Measurements from ENCODE around the gene RALGAPB. TPM values are rescaled to one million over a fixed set of nuclear protein-coding genes. Genes with fewer than 3 reads are reported as not detected.
"Not testable (repeated sequence)": the region's sequence is repeated elsewhere in the genome, so short reads cannot be mapped to it uniquely, and the experiment has no call there.

The RALGAPB gene
- total RNA-seq, 1 donor from 2014 or later: 48.4 TPM

DNA sequence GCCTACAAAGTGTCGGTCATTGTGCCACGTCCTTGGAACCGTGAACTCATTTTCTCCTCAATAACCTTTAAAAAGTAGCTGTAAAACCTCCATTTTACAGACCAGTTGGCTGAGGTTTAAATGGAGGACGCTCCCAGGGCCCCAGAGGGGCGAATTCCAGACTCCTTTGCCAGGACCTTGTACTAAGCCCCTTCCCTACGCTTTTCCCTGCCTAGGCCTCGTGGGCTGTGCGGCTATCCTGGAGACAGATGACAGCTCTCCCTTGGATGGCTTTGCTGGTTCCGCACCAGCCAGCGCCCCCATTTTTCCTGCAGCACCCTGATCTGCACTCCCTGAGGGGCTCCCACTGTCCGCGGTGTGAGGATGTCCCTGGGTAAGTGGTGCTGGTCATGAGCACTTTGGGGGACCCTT, 25.4 kb upstream of the RALGAPB start:
- no peak for DNase-seq

DNA sequence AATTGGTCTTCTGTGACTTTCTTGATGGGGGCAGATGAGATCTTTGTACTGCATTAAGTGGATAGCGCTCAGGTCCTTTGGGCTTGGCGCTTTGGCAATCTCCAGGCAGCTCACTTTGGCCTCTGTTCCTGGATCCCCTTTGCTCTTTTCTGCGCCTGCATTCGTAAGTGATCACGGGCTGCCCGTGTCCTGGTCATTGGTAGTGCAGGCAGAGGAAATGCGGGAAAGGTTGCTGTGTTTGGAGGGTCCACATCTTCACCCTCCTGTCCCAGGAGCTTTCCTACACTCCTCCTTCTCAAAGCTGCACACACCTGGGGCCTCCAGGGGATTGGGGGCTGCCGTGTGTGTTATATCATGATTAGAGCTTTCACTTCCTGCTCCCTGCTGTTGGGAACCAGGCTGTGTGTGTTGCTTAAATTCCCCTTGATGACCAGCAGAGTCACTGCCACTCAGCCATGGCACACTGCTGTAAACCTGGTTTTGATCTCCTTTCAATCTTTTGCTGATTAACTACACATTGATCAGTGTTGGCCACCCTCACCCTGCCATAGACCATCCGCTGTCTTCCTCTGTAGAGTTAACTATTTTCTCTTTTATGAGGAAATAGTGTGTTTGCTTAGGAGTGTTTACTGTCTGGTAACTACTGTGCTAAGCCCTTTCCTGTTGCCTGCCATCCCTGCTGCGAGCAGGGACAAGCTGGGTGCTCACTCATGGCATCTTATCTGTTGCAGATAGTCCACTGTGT, 24.5 kb upstream of the RALGAPB start:
- no peak for DNase-seq

DNA sequence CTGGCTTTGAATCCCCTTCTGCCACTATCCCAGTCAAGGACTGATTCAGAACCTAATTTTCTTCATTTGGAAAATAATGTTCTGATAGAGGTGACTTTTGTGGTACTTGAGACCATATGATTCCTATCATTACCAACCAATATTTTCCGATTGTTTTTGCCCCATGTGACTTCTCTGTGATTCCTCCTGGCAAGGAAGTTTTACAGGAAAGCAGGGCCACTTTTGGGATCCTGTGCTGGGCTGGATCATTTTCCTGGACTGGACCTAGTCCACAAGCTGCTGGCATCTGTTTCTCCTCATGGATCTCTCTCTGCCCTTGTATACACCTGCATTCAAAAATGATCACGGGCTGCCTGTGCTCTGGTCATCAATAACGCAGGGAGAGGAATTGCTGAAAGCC, 23.6 kb upstream of the RALGAPB start:
- DNase-seq: no peak

DNA sequence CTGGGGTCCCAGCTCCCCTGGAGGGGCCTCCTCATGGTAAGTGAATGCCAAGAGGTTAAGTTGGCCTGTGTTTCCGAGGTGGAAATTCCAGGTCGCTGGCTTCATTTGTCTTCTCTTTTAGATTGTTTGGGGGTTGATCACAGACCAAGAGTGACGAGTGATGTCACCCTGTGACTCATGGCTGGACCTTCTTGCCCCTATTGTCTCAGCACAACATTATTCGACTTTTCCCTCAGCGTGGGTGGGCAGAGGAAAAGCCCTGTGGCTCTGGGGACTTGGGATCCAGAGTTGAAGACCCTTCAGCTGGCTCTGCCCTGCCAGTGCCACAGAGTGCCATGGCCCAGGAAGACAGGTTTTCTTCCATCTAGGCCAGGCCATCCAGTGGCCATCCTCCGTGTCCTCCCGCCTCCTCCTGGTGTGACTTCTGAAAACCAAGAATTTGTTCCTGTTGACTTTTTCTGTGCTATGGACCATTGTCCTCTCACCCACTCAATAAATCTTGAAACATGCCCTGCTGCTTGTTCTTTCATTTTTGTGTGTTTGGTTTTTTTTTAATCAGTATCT, 22.1 kb upstream of the RALGAPB start:
- DNase-seq: no peak

DNA sequence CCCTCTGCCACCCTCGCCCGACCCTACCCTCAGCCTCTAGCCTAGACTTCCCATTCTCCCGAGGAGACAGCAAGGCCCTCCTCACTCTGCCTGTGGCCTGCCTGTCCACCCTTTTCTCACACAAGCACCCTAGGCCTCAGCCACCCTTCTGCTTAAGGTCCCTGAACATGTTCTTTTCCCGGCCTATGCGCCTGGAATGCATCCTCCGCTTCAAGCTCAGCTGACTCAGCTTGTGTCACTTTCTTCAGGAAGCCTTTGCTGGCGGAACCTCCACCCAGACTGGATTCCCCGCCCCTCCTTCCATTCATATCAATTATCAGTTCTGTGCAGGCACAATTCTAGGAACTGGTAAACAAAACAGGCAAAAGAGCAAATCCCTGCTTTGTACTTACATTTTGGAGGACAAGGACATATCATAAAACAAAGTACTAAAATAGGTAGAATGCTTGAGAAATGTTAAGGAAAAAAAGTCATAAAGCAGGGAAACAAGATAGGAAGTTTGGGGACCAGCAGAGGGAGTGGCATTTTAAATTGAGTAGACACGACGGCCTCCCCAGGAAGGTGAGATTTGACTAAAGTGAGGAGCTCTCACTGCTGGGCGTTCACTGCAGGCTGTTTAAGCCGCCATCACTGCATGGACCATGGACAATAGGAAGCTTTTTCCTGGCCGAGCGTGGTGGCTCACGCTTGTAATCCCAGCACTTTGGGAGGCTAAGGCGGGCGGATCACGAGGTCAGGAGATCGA, 19.6 kb upstream of the RALGAPB start:
- DNase-seq: no peak

DNA sequence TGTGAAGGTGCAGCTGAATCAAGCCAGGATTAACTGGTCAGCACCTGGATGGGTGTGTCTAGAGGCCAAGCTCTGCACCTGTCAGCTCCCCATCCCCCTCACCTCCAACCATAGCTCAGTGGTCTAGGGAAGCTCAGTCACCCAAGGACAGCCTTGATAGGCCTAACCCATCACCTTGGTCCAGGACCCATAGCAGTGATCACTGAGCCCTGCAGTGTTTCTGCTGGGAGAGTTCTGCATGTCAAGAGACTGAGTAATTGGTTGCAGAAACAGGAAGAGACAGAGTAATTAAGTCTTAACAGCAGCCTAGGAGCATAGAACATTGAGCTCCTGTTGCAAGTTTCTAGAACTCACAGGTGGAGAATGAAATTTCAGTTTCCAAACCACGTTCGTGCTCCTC, 18.7 kb upstream of the RALGAPB start:
- DNase-seq: no peak

DNA sequence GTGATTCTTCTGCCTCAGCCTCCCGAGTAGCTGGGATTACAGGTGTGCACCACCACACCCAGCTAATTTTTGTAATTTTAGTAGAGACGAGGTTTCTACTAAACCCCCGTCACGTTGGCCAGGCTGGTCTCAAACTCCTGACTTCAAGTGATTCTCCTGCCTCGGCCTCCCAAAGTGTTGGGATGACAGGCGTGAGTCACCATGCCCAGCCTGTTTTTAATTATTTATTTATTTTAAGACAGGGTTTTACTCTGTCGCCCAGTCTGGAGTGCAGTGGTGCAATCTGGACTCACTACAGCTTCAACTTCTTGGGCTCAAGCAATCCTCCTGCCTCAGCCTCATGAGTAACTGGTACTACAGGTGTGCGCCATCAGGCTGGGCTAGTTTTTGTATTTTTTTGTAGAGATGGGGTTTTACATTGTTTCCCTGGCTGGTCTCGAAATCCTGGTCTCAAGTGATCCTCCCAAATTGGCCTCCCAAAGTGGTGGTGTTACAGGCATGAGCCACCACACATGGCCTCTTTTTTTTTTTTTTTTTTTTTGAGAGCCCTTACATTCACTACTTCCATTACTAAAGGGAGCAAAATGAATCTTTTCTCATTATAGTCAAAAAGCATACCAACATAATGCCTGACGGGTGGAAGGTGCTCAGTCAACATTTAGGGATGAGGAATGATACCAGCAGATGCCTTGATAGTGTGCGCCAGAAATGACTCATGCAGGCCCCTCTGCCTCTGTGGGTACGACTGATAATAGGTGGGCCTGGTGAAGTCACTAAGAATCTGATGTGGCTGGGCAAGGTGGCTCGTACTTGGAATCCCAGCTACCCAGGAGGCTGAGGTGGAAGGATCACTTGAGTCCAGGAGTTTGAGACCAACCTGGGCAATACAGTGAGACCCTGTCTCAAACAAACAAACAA, 17.8 kb upstream of the RALGAPB start:
- DNase-seq: no peak

DNA sequence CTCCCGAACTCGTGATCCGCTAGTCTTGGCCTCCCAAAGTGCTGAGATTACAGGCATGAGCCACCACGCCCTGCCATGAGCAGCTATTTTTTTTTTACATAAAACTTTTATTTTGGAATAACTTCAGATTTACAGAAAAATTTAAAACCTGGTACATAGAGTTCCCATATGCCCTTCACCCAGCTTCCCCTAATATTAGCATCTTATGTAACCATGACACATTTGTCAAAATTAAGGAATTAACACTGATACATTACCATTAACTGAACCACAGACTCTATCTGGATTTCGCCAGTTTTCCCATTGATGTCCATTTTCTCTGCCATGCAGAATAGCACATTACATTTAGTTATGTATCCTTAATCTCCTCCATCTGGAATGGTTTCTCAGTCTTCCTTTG, 14.3 kb upstream of the RALGAPB start:
- no peak for DNase-seq

DNA sequence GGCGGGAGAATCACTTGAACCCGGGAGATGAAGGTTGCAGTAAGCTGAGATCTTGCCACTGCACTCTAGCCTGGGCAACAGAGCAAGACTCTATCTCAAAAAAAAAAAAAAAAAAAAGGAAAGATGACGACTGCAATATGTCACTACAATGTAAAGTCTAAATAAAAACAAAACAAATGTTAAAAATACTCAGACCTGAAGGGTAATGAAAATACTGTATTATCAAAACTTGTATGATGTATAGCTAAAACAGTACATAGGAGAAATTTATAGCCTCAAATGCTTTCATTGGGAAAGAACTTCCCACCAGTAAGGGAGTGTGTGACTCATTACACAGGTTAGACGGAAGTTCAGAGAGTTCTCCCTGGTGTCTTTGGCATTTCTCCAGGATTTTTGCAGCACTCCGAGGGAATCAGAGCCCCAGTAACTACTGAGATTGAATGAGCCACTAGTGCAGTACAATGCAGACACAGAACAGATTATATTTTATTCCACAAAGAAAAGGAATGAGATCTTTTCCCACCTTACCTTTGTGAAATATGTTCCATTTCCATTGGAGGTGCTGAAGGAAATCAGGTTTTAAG, 12.5 kb upstream of the RALGAPB start:
- DNase-seq: no peak

DNA sequence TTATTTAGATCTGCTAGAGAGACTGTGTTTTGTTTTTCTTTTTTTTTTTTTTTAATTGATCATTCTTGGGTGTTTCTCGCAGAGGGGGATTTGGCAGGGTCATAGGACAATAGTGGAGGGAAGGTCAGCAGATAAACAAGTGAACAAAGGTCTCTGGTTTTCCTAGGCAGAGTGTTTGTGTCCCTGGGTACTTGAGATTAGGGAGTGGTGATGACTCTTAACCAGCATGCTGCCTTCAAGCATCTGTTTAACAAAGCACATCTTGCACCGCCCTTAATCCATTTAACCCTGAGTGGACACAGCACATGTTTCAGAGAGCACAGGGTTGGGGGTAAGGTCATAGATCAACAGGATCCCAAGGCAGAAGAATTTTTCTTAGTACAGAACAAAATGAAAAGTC, 12.0 kb upstream of the RALGAPB start:
- DNase-seq: not testable (repeated sequence)

DNA sequence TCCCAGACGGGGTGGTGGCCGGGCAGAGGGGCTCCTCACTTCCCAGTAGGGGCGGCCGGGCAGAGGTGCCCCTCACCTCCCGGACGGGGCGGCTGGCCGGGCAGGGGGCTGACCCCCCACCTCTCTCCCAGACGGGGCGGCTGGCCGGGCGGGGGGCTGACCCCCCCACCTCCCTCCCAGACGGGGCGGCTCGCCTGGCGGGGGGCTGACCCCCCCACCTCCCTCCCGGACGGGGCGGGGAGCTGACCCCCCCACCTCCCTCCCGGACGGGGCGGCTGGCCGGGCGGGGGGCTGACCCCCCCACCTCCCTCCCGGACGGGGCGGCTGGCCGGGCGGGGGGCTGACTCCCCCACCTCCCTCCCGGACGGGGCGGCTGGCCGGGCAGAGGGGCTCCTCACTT, 11.5 kb upstream of the RALGAPB start:
- not testable (repeated sequence) for DNase-seq

DNA sequence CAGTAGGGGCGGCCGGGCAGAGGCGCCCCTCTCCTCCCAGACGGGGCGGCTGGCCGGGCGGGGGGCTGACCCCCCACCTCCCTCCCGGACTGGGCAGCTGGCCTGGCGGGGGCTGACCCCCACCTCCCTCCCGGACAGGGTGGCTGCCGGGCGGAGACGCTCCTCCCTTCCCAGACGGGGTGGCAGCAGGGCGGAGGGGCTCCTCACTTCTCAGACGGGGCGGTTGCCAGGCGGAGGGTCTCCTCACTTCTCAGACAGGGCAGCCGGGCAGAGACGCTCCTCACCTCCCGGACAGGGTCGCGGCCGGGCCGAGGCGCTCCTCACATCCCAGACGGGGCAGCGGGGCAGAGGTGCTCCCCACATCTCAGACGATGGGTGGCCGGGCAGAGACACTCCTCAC, 11.1 kb upstream of the RALGAPB start:
- DNase-seq: not testable (repeated sequence)

DNA sequence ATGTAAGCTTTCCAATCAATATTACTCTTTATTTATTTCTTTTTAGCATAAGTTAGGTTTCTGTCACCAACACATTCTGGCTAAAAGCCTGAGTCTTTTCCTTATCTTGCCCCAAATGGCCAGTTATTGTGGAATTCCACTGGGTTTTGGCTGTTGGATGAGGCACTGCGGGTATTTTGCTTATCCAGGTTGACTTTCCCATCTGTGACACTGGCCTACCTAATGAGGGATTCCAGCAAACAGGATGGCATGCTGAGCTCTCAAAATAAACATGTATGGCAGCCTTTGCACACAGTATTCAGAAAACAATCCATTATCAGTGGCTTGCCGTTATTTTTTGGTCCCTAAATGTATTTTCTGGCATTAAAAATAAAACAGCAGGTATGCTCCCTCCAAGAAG, 6.5 kb upstream of the RALGAPB start:
- no peak for DNase-seq

DNA sequence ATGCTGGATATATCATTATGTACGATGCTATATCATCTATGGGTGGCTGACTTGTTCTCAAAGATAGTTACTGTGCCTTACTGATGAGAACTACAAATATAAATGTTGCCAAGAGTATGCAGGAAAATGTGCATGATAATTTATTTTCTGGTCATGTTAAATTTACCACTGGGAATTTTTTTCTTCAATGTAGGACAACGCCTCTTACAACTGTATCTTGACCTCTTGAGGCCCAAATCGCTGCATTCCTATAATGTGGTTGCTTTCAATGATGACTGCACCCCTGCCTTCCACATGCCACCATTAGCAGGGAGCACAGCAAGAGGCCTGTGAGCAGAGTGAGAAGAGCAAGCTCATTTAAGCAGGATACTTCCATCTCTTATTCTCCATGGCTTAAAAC, 5.7 kb upstream of the RALGAPB start:
- no peak for DNase-seq

DNA sequence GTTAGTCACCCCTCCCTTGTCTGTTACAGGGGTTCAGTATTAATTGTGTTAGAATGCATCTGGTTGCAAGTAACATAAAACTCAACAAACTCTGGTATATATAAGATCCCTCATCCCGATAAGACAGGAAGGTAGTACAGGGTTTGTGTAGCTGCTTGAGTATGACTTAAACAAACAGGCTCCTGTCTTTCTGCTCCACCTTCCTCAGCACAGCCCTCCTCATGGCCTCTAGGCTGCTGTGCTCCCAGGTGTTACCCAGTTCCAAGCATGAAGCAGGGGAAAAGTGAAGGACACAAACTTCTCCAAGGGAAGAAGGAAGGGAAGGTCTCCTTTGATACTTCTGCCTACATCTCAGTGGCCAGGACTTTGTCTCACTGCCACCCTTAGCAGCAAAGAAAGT, 1.4 kb upstream of the RALGAPB start:
- DNase-seq: no peak

DNA sequence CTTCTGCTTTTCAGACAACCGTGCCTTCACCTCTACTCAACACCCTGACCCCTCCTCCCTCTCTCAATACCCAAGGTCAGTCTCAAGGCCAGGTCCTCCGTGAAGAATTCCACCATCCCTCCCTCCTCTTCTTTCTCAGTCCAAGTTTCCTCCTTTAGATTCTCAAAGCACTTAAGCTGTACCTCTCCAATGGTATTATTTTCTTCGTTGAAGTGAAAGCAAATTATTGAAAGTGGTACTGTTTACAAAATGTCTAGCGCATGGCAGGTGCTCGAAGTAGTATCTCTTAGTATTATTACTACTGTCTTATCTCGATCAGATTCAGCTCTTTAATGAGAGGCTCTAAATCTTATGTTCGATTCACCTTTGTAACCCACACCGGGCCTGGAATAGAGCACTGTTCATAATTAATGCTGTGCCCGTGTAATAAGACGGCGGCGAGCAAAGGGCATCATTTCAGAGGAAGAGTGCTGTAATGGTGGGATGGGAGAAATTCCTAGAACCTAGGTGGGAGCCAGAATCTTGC, 593 bp upstream of the RALGAPB start:
- DNase-seq: no peak

DNA sequence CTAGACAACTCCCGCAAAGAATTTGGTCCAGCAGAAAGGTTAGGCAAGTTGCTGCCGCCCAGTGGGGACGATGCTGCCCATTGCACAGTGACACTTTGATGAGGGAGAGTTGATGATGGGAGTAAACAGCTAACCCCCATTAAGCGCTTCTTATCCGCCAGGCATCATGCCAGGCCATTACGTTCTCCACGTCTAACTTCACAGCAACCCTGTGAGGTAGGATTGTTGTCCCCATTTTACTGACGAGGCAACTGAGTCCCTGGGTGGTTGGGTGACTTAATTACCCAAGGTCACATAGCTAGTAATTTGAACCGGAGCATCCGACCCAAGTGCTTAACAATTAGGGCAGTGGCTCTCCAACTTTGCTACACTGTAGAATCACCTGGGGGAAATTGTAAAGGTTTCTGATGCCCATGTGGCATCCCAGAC, 738 bp downstream of the RALGAPB start:
- DNase-seq: no peak

DNA sequence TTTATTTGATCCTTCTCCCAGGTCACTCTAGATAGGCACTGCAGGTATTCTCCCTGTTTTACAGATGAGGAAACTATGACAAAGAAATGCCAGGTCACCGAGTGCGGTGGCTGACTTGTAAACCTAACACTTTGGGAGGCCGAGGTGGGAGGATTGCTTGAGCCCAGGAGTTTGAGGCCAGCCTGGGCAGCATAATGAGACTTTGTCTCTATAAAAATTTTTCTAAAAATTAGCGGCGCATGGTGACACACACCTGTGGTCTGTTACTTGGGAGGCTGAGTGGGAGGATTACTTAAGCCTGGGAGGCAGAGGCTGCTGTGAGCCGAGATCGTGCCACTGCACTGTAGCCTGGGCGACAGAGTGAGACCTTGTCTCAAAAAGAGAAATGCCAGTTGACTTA, 5.1 kb downstream of the RALGAPB start:
- no peak for DNase-seq

DNA sequence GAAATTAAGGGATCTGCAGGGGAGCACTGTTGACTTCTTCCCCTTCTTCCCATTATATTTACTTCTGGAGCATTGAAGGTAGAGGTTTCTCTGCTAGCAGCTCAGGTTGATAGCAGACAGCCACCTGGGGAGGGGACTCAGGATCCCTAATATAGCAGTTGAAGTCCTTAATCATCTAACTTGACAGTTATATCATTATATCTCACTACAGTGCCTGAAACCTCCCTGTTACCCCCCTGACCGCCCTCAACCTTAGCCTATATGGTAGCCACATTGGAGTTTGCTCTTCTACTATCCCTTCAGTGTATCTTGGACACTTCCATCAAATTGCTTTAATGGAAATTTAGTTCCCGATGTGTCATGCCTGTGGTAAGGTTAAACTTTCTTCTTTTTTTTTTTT, 7.0 kb downstream of the RALGAPB start:
- DNase-seq: no peak

DNA sequence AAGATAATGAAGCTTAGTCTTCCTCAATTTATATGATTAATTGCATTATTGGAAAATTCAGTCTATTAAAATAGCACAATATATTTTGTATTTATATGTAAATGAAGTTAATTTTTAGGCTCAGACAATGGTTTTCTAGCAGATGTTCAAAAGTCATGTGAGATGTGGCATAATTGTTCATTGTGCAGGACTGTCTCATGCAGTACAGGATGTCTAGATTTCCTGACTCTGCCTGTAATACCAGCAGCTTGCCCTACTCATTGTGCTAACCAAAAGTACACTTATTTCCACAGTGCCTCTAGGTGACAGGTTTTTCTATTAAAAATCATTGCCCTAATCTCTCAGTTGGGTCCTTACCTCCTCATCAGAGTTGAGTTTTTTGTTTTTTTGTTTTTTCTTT, 12.4 kb downstream of the RALGAPB start:
- no peak for DNase-seq

DNA sequence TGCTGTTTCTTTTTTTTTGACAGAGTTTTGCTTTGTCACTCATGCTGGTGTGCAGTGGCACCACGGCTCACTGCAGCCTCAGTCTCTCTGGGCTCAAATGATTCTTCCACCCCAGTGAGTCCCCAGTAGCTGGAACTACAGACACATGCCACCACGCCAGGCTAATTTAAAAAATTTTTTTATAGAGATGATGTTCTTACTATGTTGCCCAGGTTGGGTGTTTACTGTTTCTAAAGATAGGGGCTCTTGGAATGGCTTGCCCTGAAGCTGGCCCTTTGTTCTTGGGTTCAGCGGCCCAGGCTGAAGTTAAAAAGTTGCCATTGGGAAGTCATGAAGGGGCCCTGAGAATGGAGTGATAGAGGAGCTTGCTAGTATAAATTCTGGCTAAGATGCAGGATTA, 16.5 kb downstream of the RALGAPB start:
- DNase-seq: no peak
